K562 (cell line): ENCODE results near the gene PSMB10. TPM values are rescaled to one million over a fixed set of nuclear protein-coding genes. Genes with fewer than 3 reads are reported as not detected.

Source experiments
- ATF4 ChIP-seq: fragments of 450-650 bp; formaldehyde crosslinking; IDR thresholded peaks from 2 replicates; pipeline ENCODE4 v1.4.0; 2022; ENCODE audit warnings: mild to moderate bottlenecking, moderate library complexity
- BDP1 ChIP-seq: IDR thresholded peaks from 3 replicates; pipeline ENCODE4 v1.6.1; 2011; ENCODE audit not compliant: insufficient read length, insufficient read depth
- GATAD2B ChIP-seq: fragments of 450-650 bp; IDR thresholded peaks from 2 replicates; pipeline ENCODE4 v1.6.1; 2017; ENCODE audit warnings: mild to moderate bottlenecking, borderline replicate concordance
- HDAC1 ChIP-seq, 2 experiments: fragments of 450-650 bp; IDR thresholded peaks; 2 replicates each; pipeline ENCODE4 v1.6.1; 2016 to 2017; ENCODE audit warnings: inconsistent platforms in 1 of 2, mild to moderate bottlenecking in 1 of 2, moderate library complexity in 1 of 2
- MLLT1 ChIP-seq, 2 experiments: fragments of 450-650 bp; IDR thresholded peaks; 2 replicates each; pipeline ENCODE4 v1.6.1; 2016
- PCBP2 ChIP-seq: fragments of 200-400 bp; formaldehyde crosslinking; IDR thresholded peaks from 2 replicates; pipeline ENCODE4 v1.6.1; 2018; ENCODE audit warnings: low read length, low read depth, mild to moderate bottlenecking, moderate library complexity; ENCODE audit not compliant: poor library complexity, severe bottlenecking
- TBP ChIP-seq: optimal IDR thresholded peaks from 2 replicates; pipeline ENCODE3; 2011; ENCODE audit warnings: low read depth, low read length, improper control_type of control experiment
- TFAP4 ChIP-seq: sonication (generic); formaldehyde crosslinking; IDR thresholded peaks from 2 replicates; pipeline ENCODE4 v1.8.0; 2022; ENCODE audit warnings: missing genetic modification reagents, mild to moderate bottlenecking, moderate library complexity, borderline replicate concordance
- ZNF12 ChIP-seq: sonication (generic); formaldehyde crosslinking; IDR thresholded peaks from 2 replicates; pipeline ENCODE4 v1.4.0; 2020; ENCODE audit warnings: mild to moderate bottlenecking, missing genetic modification reagents
- ZNF133 ChIP-seq: fragments of 250-450 bp; sonication (Bioruptor Pico); IDR thresholded peaks from 2 replicates; pipeline ENCODE4 v1.4.0; 2020; ENCODE audit warnings: mild to moderate bottlenecking
- ZNF76 ChIP-seq: fragments of 250-450 bp; sonication (Bioruptor Pico); IDR thresholded peaks from 2 replicates; pipeline ENCODE4 v1.4.0; 2020; ENCODE audit warnings: mild to moderate bottlenecking, moderate library complexity, borderline replicate concordance
- polyA plus RNA-seq, 8 experiments: library from polyadenylated mRNA; depleted of rRNA in 4 of 8; stranded (reverse) in 5 of 8; unstranded in 3 of 8; fragments of >200 nt; fragmentation: Nextera tagmentation in 2 of 8; fragmentation: Illumina TruSeq in 1 of 8; extraction: Ambion mirVana in 2 of 8; extraction: Trizol in 1 of 8; gene quantifications; 2 replicates each; pipeline versions ENCODE4 v1.2.1 to v1.2.3, GENCODE V29; 2011 to 2014; ENCODE audit warnings: inconsistent platforms in 1 of 8, missing spikeins in 1 of 8
- total RNA-seq, 7 experiments: library from RNA; depleted of rRNA in 6 of 7; stranded (reverse); fragments of >200 nt in 6 of 7; fragmentation: Illumina TruSeq in 2 of 7; extraction: Trizol in 2 of 7; gene quantifications; 2 replicates each; pipeline versions ENCODE4 v1.2.1 to v1.2.3, GENCODE V29; 2011 to 2021; ENCODE audit warnings: low replicate concordance in 1 of 7
- TF ChIP-seq, protein P1 (sequence below): fragments of 450-650 bp; IDR thresholded peaks from 2 replicates; pipeline ENCODE4 v1.6.1; 2016; ENCODE audit warnings: mild to moderate bottlenecking, moderate library complexity

Gene PSMB10
- total and polyA plus RNA-seq, 9 of the 15 experiments (the other 6 are each of a cell fraction or from before 2014, with no cell fraction given) = 11.7 to 105 (median 51.0) TPM

- TF ChIP-seq, protein P1, sequence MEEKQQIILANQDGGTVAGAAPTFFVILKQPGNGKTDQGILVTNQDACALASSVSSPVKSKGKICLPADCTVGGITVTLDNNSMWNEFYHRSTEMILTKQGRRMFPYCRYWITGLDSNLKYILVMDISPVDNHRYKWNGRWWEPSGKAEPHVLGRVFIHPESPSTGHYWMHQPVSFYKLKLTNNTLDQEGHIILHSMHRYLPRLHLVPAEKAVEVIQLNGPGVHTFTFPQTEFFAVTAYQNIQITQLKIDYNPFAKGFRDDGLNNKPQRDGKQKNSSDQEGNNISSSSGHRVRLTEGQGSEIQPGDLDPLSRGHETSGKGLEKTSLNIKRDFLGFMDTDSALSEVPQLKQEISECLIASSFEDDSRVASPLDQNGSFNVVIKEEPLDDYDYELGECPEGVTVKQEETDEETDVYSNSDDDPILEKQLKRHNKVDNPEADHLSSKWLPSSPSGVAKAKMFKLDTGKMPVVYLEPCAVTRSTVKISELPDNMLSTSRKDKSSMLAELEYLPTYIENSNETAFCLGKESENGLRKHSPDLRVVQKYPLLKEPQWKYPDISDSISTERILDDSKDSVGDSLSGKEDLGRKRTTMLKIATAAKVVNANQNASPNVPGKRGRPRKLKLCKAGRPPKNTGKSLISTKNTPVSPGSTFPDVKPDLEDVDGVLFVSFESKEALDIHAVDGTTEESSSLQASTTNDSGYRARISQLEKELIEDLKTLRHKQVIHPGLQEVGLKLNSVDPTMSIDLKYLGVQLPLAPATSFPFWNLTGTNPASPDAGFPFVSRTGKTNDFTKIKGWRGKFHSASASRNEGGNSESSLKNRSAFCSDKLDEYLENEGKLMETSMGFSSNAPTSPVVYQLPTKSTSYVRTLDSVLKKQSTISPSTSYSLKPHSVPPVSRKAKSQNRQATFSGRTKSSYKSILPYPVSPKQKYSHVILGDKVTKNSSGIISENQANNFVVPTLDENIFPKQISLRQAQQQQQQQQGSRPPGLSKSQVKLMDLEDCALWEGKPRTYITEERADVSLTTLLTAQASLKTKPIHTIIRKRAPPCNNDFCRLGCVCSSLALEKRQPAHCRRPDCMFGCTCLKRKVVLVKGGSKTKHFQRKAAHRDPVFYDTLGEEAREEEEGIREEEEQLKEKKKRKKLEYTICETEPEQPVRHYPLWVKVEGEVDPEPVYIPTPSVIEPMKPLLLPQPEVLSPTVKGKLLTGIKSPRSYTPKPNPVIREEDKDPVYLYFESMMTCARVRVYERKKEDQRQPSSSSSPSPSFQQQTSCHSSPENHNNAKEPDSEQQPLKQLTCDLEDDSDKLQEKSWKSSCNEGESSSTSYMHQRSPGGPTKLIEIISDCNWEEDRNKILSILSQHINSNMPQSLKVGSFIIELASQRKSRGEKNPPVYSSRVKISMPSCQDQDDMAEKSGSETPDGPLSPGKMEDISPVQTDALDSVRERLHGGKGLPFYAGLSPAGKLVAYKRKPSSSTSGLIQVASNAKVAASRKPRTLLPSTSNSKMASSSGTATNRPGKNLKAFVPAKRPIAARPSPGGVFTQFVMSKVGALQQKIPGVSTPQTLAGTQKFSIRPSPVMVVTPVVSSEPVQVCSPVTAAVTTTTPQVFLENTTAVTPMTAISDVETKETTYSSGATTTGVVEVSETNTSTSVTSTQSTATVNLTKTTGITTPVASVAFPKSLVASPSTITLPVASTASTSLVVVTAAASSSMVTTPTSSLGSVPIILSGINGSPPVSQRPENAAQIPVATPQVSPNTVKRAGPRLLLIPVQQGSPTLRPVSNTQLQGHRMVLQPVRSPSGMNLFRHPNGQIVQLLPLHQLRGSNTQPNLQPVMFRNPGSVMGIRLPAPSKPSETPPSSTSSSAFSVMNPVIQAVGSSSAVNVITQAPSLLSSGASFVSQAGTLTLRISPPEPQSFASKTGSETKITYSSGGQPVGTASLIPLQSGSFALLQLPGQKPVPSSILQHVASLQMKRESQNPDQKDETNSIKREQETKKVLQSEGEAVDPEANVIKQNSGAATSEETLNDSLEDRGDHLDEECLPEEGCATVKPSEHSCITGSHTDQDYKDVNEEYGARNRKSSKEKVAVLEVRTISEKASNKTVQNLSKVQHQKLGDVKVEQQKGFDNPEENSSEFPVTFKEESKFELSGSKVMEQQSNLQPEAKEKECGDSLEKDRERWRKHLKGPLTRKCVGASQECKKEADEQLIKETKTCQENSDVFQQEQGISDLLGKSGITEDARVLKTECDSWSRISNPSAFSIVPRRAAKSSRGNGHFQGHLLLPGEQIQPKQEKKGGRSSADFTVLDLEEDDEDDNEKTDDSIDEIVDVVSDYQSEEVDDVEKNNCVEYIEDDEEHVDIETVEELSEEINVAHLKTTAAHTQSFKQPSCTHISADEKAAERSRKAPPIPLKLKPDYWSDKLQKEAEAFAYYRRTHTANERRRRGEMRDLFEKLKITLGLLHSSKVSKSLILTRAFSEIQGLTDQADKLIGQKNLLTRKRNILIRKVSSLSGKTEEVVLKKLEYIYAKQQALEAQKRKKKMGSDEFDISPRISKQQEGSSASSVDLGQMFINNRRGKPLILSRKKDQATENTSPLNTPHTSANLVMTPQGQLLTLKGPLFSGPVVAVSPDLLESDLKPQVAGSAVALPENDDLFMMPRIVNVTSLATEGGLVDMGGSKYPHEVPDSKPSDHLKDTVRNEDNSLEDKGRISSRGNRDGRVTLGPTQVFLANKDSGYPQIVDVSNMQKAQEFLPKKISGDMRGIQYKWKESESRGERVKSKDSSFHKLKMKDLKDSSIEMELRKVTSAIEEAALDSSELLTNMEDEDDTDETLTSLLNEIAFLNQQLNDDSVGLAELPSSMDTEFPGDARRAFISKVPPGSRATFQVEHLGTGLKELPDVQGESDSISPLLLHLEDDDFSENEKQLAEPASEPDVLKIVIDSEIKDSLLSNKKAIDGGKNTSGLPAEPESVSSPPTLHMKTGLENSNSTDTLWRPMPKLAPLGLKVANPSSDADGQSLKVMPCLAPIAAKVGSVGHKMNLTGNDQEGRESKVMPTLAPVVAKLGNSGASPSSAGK = no peak
- TF ChIP-seq TBP (no peak), ZNF12 (CRISPR knock-in tag) (no peak), HDAC1 (IDR thresholded peaks at IDR 0.05) (no peak), GATAD2B (no peak), MLLT1 (IDR thresholded peaks at IDR 0.05) (no peak), ATF4 (CRISPR knock-in tag) (no peak), BDP1 (no peak), TFAP4 (CRISPR knock-in tag) (no peak), ZNF133 (CRISPR knock-in tag) (no peak), PCBP2 (no peak), ZNF76 (CRISPR knock-in tag) (no peak)
Measured at GRCh38 chr16:67959536-67960329, 23.1 kb upstream of the PSMB10 start (continued).
